Activated CD4-positive, alpha-beta T cell treated with anti-CD3 and anti-CD28 coated beads, Interleukin-2, amount 50 U/mL, for 24 hours (primary cell): ENCODE measurements around the gene LPP.

Source experiments
- DNase-seq, 2 donors: peaks; one replicate each; pipeline ENCODE4 v3.0.0-alpha.2; 2020; ENCODE audit warnings: low read depth in 1 of 2, low spot score in 1 of 2

The LPP gene

DNA sequence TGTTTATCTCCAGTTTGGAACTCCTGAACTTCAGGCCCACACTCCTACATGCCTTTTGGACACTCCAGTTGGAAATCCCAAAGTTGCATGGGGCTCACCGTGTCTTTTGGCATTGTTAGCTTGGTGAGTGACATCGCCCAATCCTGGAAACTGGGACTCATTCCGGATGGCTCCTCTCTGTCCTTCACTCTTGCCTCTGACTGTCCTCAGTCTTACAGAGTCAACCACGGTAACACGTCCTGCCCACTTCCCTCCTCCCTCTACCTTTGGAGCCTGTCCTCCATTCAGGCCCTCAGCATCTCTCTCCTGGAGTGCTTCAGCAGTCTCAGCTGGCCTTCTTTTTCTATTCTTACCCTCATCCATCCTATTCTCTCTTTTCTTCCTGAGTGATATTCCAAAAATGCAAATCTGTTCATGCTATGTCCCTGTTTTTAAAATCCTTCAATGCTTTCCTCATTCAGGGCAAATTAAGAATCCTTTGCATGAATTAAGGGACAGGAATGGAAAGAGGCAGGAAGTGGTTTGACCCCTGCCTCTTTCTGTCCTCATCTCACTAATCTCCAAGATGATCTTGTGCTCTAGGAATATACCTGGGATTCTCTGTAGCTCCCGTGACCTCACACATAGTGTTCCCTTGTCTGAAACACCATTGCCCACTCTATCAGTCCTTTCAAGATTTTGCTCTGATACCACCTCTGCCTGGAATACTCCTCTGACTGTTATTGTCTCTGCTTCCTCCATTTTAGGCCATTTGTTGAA, 42.5 kb downstream of the LPP start:
- no peak for DNase-seq

DNA sequence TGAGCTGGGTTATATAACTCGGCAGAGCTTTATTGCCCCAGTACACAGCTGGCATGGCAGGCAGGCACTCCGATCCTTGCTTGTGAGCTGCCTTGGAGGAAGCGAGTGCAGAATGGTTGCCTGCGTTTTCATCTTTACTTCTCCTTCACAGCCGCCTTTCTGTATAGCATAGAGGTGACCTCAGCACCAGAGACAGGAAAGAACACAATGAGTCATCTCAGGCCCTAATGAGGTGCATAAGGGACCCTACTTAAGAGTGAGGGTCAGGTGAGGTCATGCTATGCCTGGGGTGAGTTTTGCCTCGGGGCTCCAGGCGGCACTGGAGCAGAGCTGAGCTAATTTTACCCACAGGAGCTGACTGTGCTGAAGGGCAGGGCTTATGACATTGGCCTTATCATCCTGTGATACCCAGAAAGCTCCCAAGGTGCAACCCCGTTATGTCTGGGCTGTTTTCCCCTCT, 43.5 kb downstream of the LPP start:
- no peak for DNase-seq

DNA sequence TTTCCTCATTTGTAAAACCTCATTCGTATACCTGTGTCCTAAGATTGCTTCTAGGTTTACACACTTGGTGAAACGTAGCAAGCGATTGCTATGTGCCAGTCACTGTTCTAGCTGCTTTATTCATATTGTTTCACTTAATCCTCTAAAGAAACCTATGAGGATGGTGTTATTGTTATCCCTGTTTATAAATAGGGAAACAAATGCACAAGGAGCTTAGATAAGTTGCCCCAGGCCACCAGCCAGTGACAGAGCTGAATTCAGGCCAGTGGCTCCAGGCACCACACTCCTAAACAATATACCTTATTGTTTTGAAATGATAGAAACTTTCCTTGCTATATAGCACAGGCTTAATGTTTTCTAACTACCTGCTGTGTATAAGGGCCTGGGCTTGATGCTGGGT, 44.0 kb downstream of the LPP start:
- no peak for DNase-seq

DNA sequence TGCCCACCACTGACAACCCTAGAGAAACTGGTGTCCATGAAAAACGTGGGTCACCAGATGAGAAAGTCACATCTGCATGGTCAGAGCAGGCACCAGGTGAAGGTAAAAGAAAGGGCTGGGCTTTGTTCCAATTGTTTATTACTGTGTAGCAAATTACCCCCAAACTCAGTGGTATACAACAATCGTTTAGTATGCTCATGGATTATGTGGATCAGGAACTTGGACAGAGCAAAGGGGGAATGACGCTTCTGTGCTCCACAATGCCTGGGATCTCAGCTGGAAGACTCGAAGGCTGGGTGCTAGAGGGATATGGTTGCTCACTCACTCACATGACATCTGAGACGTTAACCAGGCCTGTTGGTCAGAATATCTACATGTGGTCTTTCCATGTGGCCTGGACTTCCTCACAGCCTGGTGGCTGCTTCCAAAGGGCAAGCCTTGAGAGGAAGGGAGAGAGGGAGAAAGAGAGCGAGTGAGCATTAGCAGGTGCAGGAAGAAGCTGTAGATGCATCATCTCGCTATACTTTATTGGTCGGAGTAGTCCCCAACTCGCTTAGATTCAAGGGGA, 44.9 kb downstream of the LPP start:
- no peak for DNase-seq

DNA sequence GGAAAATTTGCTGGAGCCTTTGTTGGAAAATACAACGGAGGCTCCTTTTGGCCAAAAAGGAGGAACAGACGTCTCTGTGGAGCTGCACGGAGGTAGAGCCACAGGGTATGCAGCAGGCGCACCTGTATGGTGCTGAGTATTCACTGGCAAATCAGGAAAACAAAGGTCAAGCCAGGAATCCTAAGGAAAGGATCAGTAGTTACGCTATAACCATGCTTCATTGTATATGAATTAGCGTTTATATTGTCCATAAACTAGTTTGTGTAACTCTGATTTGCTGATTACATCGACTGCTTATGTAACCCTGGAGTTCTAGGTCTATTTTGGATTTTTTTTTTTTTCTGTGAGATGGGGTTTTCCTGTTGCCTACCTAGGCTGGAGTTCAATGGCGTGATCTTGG, 45.4 kb downstream of the LPP start:
- no peak for DNase-seq

DNA sequence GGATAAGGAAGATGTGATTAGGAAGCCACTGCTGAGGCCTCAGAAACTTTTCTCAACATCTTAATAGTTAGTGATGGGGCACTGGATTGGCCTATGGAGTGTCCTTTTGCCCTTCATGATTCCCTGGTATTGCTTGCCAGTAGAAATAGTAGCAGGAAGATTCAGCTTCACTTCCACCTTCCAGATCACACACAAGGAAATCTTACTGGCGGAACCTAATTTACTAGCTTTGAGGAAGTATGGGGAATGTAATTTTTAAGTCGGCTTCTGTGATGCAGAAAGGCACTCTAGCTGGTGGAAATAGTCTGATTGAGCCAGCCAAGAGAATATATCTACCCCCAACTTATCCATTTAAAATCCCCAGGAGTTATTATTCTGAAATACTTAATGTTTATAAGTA, 46.5 kb downstream of the LPP start:
- no peak for DNase-seq

DNA sequence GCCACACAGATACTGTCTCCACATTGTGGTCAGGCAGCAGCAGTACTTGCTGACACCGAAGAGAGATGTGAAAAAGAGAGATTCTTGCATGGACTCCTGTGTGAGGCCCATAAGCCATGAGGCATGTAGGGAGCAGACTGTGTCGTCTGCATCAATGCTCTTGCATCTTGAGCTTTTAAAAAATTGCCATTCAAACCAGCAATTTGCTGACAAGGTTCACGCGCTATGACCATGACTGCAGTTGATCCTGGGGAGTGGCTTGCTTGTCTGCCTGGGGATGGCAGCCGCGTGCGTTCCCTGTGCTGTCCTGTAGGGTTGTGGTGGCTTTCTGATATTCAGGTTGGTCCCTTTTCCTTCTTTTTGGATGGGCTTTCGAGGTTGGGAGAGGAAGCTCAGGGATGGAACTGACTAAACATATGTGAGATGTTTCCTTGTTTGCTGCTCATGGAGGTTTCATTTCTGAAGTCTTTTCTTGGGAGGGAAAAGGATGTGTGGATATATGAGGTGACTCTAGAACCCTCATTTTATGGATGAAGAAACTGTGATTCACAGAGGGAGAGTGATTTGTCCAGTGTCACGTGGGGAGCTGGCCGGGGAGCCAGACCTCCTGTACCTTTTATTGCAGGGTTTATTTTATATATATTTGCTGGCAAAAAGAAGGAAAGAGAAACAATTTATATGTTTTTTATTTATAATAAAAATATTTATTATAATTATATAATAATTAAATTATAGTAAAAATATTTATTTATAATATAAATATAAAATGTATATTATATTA, 48.6 kb downstream of the LPP start:
- DNase-seq, result no peak

DNA sequence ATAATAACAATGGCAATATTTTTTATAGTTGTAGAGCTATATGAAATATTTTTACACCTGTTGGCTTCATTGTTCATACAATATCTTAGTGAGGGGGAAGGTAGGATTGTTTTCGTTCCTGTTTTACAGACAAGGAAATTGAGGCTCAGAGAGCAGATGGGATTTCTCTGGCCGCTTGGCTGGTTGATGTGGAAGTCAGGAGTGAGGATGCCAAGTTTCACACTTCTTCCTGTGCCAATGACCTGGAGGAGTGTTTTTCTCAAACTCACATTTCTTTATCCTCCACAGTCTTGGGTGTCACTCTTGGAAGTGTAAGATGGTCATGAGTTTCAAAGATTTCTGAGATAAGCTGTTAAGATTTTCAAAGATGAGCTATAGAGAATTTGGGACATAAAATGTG, 50.6 kb downstream of the LPP start:
- DNase-seq, result no peak

DNA sequence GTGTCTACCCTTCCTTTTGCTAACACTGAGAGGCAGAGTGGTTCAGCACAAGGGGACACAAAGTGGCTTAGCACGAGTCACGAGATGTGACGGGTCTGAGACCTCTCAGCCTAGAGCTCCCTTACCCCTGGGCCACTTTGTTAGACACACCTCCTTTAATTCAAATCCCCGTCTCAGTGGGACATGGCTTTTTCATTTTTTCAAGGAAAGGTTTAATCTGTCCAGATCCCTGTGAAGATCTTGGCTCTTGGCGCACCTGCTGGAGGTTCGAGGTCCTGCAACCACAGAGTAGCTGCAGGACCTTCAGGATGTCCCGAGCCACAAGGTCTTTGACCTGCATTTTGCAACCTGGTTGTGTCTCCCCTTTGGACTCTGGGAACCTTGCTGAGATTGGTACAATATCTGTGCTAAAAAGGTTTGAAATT, 52.0 kb downstream of the LPP start:
- DNase-seq, result no peak

DNA sequence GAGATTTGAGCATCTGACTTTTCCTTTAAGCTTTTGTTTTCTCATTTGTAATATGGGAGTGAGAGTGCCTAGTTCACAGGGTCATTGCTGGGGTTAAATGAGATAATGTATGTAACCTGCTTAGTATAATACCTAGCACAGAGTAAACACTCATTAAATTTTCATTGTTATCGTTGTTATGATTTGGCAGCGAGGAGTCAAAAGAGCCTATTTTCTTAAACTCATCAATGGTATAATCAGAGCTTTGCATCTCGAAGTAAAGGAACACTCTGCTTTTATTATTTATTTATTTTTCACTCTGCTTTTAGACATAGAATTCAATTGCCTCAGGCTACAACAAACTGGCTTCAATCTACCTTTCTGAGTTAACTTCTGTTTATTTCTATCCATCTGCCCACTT, 52.8 kb downstream of the LPP start:
- DNase-seq, result no peak

DNA sequence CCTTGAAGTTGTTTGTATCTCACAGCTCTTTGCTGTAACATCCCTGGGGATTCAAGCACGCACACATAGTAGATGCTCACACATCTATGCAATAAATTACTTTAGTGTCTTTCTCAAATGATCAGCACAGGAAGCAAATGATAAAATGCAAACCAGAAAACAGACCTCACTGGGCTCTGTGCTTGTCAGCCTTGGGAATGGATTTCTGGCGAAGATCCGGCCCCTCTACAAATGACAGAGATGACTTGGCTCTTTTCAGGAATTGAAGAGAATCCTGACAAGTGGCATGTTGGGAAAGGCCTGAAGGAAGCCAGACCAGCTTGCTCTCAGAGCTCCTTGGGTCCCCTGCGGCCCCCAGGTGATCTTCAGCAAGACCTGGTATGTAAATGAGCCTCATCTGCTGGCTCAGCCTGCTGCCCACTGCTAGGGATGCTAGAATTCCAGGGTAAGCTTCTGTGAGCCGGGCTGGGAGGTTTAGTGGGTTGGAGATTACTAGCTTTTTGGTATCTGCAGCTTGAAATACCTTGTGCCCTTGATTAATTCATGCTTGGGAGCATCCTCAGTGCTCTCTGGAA, 54.1 kb downstream of the LPP start:
- DNase-seq, result no peak

DNA sequence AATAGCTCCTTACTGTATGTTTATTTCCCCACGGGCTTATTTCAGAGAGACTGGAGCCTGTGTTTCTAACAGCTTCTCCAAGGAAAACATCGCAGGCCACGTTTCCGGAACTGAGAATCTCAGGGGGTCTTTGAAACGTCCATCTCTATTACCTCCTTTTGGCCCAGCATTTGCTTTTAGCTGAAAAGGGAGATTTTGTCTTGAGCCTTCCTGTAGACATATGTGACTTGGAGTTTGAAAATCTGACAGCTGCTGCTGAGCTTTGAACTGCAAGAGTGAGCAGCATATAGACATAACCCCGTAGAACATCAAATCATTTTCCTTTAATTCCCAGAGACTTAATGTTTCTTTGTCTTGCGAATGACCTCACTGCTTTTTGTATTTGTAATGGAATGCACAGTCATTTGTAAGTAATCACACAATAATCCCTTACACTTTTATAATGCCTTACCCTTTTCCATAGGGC, 54.6 kb downstream of the LPP start:
- DNase-seq, result no peak

DNA sequence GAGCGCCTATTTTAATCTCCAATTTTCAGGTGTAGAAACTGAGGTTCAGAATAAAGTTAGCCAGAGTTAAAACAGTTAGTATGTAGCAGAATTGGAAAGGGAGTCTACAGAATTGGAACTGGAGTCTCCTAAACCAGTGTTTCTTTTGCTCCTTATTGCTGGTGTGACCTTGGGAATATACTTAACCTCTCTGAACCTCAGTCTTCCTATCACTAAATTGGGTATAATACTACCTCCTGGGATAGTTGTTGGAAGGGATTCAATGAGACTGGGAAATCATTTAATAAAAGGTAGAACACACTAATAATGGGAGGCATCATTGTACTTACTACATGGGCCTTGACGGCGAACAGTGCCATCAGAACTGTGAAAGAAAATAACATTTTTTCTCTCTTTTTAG, 55.1 kb downstream of the LPP start:
- DNase-seq, result no peak

DNA sequence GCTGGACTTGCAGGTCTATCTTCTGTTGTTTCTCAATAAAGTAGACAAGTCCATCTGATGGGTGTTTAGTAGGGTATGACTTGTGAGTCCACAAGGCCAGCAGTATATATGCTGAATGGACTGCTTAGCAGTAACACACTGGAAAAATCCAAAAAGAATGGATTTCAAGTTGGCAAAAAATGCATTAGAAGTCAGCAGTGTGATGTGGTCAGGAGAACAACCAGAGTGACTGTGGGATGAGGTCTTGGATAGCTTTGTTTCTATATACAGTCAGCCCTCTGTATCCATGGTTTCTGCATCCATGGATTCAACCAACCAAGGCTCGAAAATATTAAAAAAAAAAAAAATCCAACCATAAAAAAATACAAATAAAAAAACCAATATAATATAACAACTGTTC, 55.8 kb downstream of the LPP start:
- no peak for DNase-seq

DNA sequence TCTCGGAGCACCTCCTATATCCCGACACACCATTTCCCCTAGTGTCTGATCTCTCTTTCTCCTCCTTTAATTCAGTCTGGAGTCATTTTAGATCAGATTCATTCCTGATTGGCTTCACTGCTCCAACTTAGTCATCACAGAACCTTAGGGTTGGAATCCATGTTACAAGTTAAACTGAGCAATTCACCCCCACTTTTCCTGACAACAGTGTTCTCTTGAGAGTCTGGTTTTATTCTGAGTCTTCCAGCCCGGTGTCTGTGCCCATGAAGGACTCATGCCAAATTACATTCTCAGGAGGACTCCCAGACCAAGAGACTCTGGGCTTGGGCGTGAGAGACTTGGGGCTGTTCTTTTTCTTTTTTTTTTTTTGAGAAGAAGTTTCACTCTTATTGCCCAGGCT, 57.5 kb downstream of the LPP start:
- no peak for DNase-seq

DNA sequence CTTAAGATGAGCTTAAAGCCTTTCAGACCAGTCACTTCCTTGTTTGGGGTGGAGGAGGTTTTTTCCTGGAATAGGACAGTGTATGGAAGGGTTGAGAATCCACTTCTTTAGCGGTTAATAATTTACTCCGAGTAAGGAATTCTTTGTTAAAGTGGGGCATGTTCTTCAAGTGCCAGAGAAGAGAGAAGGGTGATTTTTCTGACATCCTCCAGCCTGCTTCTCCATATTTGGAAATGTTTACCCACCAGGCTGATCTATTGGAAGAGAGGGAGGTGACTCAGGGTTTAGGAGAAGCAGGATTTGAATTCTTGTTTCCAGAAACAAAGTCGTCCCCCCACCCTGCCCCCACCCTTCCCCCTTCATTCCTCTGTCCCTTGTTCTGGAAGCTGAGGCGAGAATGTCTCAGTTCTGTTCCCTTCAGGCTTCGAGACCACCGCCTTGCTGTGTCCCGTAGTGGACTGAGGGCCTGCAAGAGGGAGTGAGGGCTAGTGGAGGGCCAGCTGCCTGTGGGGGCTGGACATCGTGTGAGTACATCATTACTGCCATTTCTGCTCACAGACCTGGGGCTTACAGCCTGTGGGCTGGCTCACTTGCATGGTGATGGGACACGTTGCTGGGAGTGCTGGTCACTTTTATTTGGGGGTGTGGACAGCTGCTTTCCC, 58.5 kb downstream of the LPP start:
- no peak for DNase-seq

DNA sequence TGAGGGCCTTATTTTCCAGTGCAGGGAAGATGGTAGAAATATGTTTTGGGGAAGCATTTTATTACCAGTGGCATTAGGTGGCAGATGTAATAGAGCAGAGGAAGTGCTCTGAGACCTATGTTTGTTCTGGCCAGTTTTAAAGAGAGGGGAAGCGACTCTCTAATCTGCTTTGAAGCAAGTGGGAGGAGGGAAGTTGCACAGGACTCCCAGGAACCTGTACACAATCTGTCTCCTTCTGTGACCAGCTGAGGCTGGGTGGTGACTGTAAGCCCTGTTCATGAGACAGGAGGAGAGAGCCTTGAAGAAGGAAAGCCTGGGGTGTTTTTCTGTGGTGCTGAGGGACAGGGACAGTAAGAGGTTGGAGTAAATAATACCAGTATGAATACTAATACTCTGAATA, 60.5 kb downstream of the LPP start:
- no peak for DNase-seq

DNA sequence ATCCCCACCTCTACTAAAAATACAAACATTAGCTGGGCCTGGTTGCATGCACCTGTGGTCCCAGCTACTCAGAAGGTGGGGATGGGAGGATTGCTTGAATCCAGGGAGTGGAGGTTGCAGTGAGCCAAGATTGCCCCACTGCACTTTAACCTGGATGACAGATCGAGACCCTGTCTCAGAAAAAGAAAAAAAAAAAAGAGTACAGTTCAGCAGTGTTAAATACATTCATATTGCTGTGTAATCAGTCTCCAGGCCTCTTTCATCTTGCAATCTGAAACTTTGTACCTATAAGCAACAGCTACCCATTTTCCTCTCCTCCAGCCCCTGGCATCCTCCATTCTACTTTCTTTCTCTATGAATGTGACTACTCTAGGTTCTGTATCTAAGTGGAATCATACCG, 61.2 kb downstream of the LPP start:
- DNase-seq, result no peak

DNA sequence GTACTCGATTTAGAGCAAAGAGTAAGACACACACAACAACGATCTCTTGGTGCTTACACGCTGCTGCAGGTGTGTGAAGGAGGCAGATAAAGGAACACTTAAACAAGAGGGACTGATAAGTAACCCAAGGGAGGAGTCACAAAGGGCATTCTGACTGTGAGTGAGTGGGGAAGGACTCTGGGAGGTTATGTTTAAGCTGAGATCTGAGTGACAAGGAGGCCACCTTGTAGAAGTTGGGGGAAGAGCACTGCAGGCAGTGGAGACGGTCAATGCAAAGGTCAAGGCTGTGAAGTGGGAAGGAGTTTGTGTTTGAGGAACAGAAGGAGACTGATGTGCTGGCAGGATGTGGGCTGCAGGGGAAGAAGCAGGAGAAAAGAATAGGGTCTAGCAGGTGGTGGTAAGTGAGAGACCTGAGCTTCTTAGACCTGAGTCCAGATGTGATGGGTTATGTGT, 63.1 kb downstream of the LPP start:
- DNase-seq, result no peak

DNA sequence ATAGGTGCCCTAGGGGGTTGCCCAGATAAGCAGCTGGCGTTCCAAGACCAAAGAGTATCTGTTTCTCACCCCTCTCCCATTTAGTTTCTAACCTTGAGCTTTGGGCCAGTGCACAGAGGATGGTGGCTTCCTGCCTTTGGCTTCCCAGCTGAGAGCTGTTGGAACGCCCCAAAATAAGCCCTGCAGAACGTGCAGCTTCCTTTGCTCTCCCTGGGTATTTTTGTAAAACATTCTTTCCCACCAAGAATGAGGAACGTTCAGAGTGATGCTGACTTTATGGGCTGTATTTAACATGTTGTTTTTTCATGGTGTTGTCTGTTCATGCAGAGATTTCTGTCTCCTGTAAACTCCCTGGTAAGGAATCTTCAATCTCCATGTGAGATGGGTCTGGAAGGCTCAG, 63.8 kb downstream of the LPP start:
- no peak for DNase-seq

DNA sequence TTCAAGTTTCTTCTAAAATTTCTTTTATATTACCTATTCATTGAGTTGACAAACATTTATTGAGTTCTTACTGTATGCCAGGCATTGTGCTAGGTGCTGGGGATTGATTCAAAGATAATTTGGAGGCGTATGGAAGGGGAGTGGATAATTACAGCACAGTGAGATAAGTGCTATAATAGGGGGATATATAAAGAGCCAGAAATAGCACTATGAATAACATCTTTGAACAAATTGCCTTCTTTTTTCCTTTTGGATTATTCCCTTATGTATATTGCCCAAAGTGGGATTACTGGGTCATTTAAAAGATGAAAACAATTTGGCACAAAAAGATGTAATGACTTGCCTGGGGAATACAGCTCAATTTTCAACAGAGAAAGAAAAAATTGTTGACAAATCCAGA, 64.6 kb downstream of the LPP start:
- no peak for DNase-seq
